ENCODE results near the gene ZFYVE9.
"Not testable (repeated sequence)": the region's sequence is repeated elsewhere in the genome, so short reads cannot be mapped to it uniquely, and the experiment has no call there.

Gene ZFYVE9

DNA sequence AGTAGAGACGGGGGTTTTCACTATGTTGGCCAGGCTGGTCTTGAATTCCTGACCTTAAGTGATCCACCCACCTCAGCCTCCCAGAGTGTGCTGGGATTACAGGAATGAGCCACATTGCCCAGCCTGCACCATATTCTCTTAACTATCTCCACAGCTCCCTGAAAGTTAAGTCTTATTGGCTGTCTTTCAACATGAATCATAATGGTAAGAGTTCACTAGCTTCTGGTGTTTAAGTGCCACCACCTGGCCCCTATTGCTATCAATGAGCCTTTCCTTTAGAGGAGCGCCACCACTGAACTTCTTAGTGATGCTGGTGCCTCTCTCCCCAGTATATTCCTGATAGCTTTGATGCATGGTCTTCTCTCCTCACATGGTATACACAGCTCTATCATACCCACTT lies 15.7 kb downstream of the ZFYVE9 start:
- DNase-seq (ENCODE audit: low read depth, low spot score): no peak
- Histone ChIP-seq H3K36me3 (ENCODE audit: insufficient read depth, low read length) (no peaks in the 10 kb centered on the region), H3K9me3 (ENCODE audit: low read depth, low read length) (no peaks in the 10 kb centered on the region), H3K4me3 (no peak overlapping the region), H3K27ac (no peak overlapping the region), H3K9ac (ENCODE audit: insufficient read length) (no peak overlapping the region)
- TF ChIP-seq FOXP2 (optimal IDR thresholded peaks at IDR 0.05; ENCODE audit: control extremely low read depth, extremely low read length, insufficient read depth) (no peak), POLR2AphosphoS5 (IDR thresholded peaks at IDR 0.05; ENCODE audit: borderline replicate concordance, low read depth, low read length) (no peak), EZH2 (IDR thresholded peaks at IDR 0.05) (no peak)

DNA sequence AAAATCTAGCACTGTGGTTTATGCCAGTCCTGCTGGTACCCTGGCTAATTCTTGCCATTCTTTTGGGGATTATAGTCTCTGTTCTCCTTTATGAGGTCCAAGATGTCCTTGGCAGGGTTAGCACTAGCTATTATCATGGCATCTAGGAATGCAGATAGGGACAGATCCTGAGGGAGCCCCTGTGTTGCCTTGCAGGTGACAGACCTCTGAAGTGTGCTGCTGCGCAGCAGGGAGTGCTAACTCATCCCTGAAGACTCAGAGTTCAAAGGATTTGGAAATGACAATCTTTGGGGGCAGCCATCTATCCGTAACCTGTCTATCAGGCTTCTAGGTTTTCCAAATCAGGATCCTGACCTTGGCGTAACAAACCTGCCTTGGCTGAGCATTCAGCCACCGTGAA lies 16.3 kb downstream of the ZFYVE9 start:
- Histone ChIP-seq H3K9me3 (ENCODE audit: low read depth, low read length) (no peaks in the 10 kb centered on the region), H3K4me3 (no peak overlapping the region), H3K9ac (ENCODE audit: insufficient read length) (no peak overlapping the region), H3K27ac (no peak overlapping the region), H3K36me3 (ENCODE audit: insufficient read depth, low read length) (no peaks in the 10 kb centered on the region)
- TF ChIP-seq FOXP2 (optimal IDR thresholded peaks at IDR 0.05; ENCODE audit: control extremely low read depth, extremely low read length, insufficient read depth): no peak
- TF ChIP-seq EZH2 (IDR thresholded peaks at IDR 0.05): no peak
- TF ChIP-seq POLR2AphosphoS5 (IDR thresholded peaks at IDR 0.05; ENCODE audit: borderline replicate concordance, low read depth, low read length): no peak
- DNase-seq (ENCODE audit: low read depth, low spot score): no peak

DNA sequence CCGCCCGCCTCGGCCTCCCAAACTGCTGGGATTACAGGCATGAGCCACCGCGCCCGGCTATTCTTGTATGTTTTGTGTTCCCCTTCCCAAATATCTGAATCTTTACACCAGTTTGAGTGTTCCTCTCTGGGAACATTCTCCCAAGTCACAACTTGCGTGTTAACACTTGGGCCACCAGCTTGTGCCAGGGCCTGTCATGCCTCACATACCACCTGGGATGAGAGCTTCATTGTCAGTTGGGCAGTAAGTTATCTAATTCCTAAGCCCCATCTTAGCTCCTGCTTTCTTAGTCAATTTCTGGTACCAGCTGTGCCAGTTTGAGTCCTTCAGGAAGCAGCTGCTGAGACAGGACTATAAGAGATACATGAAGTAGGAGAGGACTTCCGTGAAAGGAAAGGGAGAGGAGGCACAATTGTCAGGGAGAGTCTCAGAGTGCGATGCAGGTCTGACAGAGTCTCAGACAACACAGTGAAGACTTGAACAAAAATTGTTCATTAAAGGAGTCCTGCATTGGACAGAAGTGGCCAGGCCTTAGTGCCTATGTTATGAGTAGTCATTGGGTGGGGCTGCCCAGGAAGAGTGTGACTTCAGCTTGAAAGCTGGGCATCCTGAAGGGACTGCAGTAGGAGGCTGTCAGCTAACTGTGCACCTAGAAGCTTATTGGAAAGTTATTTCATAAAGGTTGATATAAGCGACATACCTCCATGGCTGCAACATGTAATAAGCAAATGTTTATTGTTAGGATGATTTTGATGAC lies 17.3 kb downstream of the ZFYVE9 start:
- TF ChIP-seq EZH2 (IDR thresholded peaks at IDR 0.05) (no peak), POLR2AphosphoS5 (IDR thresholded peaks at IDR 0.05; ENCODE audit: borderline replicate concordance, low read depth, low read length) (no peak)
- H3K4me3 ChIP-seq: no peak overlapping the region
- no peaks in the 10 kb centered on the region for H3K36me3 ChIP-seq (ENCODE audit: insufficient read depth, low read length)
- DNase-seq (ENCODE audit: low read depth, low spot score): no peak
- H3K9ac ChIP-seq (ENCODE audit: insufficient read length): no peak overlapping the region
- H3K9me3 ChIP-seq (ENCODE audit: low read depth, low read length): no peaks in the 10 kb centered on the region
- no peak overlapping the region for H3K27ac ChIP-seq

DNA sequence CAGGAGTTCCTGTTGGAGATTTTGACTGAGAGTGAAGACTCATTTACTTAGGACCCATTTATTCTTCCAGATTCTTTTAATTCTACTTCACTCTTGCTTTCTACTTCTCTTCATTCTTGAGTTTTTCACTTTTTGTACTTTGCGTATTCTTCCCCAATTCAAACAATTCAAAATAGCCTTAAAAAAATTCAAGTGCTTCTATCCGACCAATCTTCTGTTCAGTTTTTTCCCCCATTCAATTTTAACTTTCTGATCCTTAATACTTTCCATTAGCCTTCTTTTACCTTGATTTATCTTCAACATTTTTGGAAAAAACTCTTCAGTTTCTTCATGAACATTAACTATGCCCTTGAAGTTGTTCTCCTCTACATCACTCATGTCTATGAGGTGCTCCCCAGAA lies 21.1 kb downstream of the ZFYVE9 start:
- H3K27ac ChIP-seq: no peak overlapping the region
- H3K9me3 ChIP-seq (ENCODE audit: low read depth, low read length): no peaks in the 10 kb centered on the region
- DNase-seq (ENCODE audit: low read depth, low spot score): no peak
- H3K36me3 ChIP-seq (ENCODE audit: insufficient read depth, low read length): no peaks in the 10 kb centered on the region
- TF ChIP-seq FOXP2 (optimal IDR thresholded peaks at IDR 0.05; ENCODE audit: control extremely low read depth, extremely low read length, insufficient read depth): no peak
- TF ChIP-seq POLR2AphosphoS5 (IDR thresholded peaks at IDR 0.05; ENCODE audit: borderline replicate concordance, low read depth, low read length): no peak
- TF ChIP-seq EZH2 (IDR thresholded peaks at IDR 0.05): no peak
- no peak overlapping the region for H3K9ac ChIP-seq (ENCODE audit: insufficient read length)
- H3K4me3 ChIP-seq: no peak overlapping the region

DNA sequence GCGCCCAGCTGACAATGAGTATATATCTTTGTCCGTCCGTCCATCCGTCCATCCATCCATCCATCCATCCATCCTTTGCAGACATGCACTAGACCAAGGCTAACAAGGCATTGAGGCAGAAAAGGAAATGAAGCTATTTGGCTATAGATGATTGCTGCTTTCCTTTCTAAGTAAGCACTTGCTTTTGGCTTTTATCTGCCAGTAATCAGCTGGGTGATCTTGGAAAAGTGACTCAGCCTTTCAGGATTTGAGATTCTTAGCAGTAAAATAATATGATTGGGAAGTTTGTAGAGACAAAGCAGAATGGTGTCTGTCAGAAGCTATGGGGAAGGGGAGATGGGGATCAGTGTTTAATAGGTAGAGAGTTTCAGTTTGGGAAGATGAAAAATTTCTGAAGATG lies 22.7 kb downstream of the ZFYVE9 start:
- TF ChIP-seq POLR2AphosphoS5 (IDR thresholded peaks at IDR 0.05; ENCODE audit: borderline replicate concordance, low read depth, low read length): no peak
- no peak for TF ChIP-seq EZH2 (IDR thresholded peaks at IDR 0.05)
- TF ChIP-seq FOXP2 (optimal IDR thresholded peaks at IDR 0.05; ENCODE audit: control extremely low read depth, extremely low read length, insufficient read depth): no peak
- H3K36me3 ChIP-seq (ENCODE audit: insufficient read depth, low read length): no peaks in the 10 kb centered on the region
- H3K4me3 ChIP-seq: no peak overlapping the region
- H3K9me3 ChIP-seq (ENCODE audit: low read depth, low read length): no peaks in the 10 kb centered on the region
- no peak overlapping the region for H3K9ac ChIP-seq (ENCODE audit: insufficient read length)
- no peak for DNase-seq (ENCODE audit: low read depth, low spot score)
- no peak overlapping the region for H3K27ac ChIP-seq

DNA sequence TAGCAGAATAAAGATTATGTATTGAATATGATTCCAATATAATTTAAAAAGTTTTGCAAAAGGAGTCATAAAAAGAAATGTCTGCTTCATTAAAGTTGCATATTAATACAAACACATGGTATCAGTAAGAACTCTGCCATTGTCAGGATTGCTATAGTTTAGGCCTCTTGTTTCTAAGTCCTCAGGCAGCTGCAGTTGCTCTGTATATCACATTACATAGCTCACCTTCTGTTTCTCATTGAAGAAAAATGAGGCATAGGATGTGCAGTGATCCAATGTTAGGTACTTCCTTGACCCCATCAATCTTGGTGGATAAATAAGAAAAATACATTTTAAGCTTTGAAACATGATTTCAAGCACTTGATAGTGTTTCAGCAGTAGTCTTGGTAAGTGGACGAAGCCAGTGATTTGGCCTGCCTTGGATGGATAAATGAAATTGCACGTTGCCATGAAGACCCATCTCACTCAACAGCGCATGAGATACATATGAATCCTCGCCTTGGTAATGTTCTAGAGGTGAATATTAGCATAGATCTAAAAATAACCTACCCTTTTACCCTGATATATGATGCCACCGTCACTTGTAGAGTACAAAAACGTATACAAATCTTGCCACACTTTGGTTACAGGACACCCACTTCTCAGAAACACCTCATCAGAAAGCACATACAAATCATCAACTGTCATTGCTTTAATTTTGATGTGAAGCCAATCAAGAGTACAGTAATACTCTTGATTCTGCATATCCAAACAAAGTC lies 25.3 kb downstream of the ZFYVE9 start:
- no peak overlapping the region for H3K27ac ChIP-seq
- no peaks in the 10 kb centered on the region; the same call in 1 of the 2 replicates for H3K9me3 ChIP-seq (ENCODE audit: low read depth, low read length)
- no peak overlapping the region for H3K9ac ChIP-seq (ENCODE audit: insufficient read length)
- H3K4me3 ChIP-seq: no peak overlapping the region
- no peak for TF ChIP-seq EZH2 (IDR thresholded peaks at IDR 0.05)
- TF ChIP-seq FOXP2 (optimal IDR thresholded peaks at IDR 0.05; ENCODE audit: control extremely low read depth, extremely low read length, insufficient read depth): no peak
- TF ChIP-seq POLR2AphosphoS5 (IDR thresholded peaks at IDR 0.05; ENCODE audit: borderline replicate concordance, low read depth, low read length): no peak
- DNase-seq (ENCODE audit: low read depth, low spot score): no peak
- H3K36me3 ChIP-seq (ENCODE audit: insufficient read depth, low read length): no peaks in the 10 kb centered on the region

DNA sequence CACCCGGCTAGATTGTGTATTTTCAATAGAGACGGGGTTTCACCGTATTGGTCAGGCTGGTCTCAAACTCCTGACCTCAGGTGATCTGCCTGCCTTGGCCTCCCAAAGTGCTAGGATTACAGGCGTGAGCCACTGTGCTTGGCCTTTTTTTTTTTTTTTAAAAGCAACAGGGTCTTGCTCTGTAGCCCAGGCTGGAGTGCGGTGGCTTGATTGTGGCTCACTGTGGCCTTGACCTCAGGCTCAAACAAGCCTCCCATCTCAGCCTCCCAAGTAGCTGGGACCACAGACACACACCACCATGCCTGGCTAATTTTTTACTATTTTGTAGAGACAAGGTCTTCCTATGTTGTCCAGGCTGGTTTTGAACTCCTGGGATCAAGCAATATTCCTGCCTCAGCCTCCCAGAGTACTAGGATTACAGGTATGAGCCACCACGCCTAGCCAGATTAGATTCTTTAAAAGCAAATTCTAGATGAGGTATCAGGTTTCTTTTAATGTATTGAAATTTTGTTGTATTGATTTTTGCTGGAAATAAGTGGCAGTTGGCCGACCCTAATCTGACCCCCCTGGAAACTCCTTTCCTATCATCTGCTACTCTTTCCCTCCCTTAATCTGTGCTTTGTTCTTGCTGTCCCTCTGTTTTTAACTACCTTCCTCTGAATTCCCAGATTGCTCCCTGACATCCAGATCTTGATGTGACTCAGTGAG lies 26.6 kb downstream of the ZFYVE9 start:
- no peak overlapping the region for H3K9ac ChIP-seq (ENCODE audit: insufficient read length)

DNA sequence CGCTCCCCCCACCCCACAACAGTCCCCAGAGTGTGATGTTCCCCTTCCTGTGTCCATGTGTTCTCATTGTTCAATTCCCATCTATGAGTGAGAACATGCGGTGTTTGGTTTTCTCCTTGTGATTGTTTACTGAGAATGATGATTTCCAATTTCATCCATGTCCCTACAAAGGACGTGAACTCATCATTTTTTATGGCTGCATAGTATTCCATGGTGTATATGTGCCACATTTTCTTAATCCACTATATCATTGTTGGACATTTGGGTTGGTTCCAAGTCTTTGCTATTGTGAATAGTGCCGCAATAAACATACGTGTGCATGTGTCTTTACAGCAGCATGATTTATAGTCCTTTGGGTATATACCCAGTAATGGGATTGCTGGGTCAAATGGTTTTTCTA lies 29.3 kb downstream of the ZFYVE9 start:
- H3K4me3 ChIP-seq; H3K9ac ChIP-seq (ENCODE audit: insufficient read length); H3K9me3 ChIP-seq (ENCODE audit: low read depth, low read length); H3K27ac ChIP-seq; H3K36me3 ChIP-seq (ENCODE audit: insufficient read depth, low read length); DNase-seq (ENCODE audit: low read depth, low spot score): not testable (repeated sequence)

More for the DNA sequence above, 26.6 kb downstream of the ZFYVE9 start:
- Histone ChIP-seq H3K36me3 (ENCODE audit: insufficient read depth, low read length) (no peaks in the 10 kb centered on the region), H3K9me3 (ENCODE audit: low read depth, low read length) (no peaks in the 10 kb centered on the region; the same call in 1 of the 2 replicates), H3K27ac (no peak overlapping the region), H3K4me3 (no peak overlapping the region)
- TF ChIP-seq FOXP2 (optimal IDR thresholded peaks at IDR 0.05; ENCODE audit: control extremely low read depth, extremely low read length, insufficient read depth) (no peak), EZH2 (IDR thresholded peaks at IDR 0.05) (no peak), POLR2AphosphoS5 (IDR thresholded peaks at IDR 0.05; ENCODE audit: borderline replicate concordance, low read depth, low read length) (no peak)
- DNase-seq (ENCODE audit: low read depth, low spot score): no peak
